Measurements from ENCODE around the gene ANLN.
"Not testable (repeated sequence)": the region's sequence is repeated elsewhere in the genome, so short reads cannot be mapped to it uniquely, and the experiment has no call there.

The ANLN gene

GRCh38 chr7:36368496-36368895 lies 21.2 kb upstream of the ANLN start:
- H3K27ac ChIP-seq, result no peak overlapping the region
- TF ChIP-seq CTCF (IDR thresholded peaks at IDR 0.05), result no peak
- H3K27me3 ChIP-seq, result peaks cover 25% of the 10 kb centered on the region
- H3K36me3 ChIP-seq, result no peaks in the 10 kb centered on the region
- H3K9me3 ChIP-seq, result no peaks in the 10 kb centered on the region
- peaks cover 11% of the 10 kb centered on the region in 2 experiments for H3K4me1 ChIP-seq (ENCODE audit: control insufficient read depth in 1 of 2, insufficient read depth in 1 of 2, low read depth in 1 of 2, low read length in 1 of 2)
- no peak overlapping the region for H3K4me3 ChIP-seq (ENCODE audit: low read depth in 1 of 2, low read length in 1 of 2)

GRCh38 chr7:36369171-36369570 lies 20.5 kb upstream of the ANLN start:
- Histone ChIP-seq H3K36me3 (no peaks in the 10 kb centered on the region), H3K27ac (no peak overlapping the region), H3K9me3 (no peaks in the 10 kb centered on the region), H3K27me3 (peaks cover 25% of the 10 kb centered on the region), H3K4me1 (ENCODE audit: control insufficient read depth in 1 of 2, insufficient read depth in 1 of 2, low read depth in 1 of 2, low read length in 1 of 2) (peaks cover 11% of the 10 kb centered on the region in 2 experiments), H3K4me3 (ENCODE audit: low read depth in 1 of 2, low read length in 1 of 2) (no peak overlapping the region)
- no peak for TF ChIP-seq CTCF (IDR thresholded peaks at IDR 0.05)

GRCh38 chr7:36370046-36370445 lies 19.6 kb upstream of the ANLN start:
- H3K27ac ChIP-seq, result no peak overlapping the region
- H3K9me3 ChIP-seq, result no peaks in the 10 kb centered on the region
- H3K4me3 ChIP-seq (ENCODE audit: low read depth in 1 of 2, low read length in 1 of 2), result no peak overlapping the region
- no peaks in the 10 kb centered on the region for H3K36me3 ChIP-seq
- peaks cover 11% of the 10 kb centered on the region in 2 experiments for H3K4me1 ChIP-seq (ENCODE audit: control insufficient read depth in 1 of 2, insufficient read depth in 1 of 2, low read depth in 1 of 2, low read length in 1 of 2)
- TF ChIP-seq CTCF (IDR thresholded peaks at IDR 0.05), result no peak
- H3K27me3 ChIP-seq, result peaks cover 19% of the 10 kb centered on the region

- TF ChIP-seq CTCF (IDR thresholded peaks at IDR 0.05), result no peak
- no peaks in the 10 kb centered on the region for H3K9me3 ChIP-seq
- no peak overlapping the region for H3K4me3 ChIP-seq (ENCODE audit: low read depth in 1 of 2, low read length in 1 of 2)
- H3K36me3 ChIP-seq, result no peaks in the 10 kb centered on the region
- no peaks in the 10 kb centered on the region for H3K27me3 ChIP-seq
- peaks cover 5 to 6% of the 10 kb centered on the region in 2 experiments for H3K4me1 ChIP-seq (ENCODE audit: control insufficient read depth in 1 of 2, insufficient read depth in 1 of 2, low read depth in 1 of 2, low read length in 1 of 2)
- no peak overlapping the region for H3K27ac ChIP-seq
Measured at GRCh38 chr7:36372156-36372555, 17.5 kb upstream of the ANLN start.

GRCh38 chr7:36378555-36378954 lies 11.1 kb upstream of the ANLN start:
- H3K4me1 ChIP-seq (ENCODE audit: control insufficient read depth in 1 of 2, insufficient read depth in 1 of 2, low read depth in 1 of 2, low read length in 1 of 2); H3K4me3 ChIP-seq (ENCODE audit: low read depth in 1 of 2, low read length in 1 of 2); H3K27ac ChIP-seq; H3K27me3 ChIP-seq; H3K36me3 ChIP-seq; H3K9me3 ChIP-seq: not testable (repeated sequence)

GRCh38 chr7:36379831-36380504 lies 9.7 kb upstream of the ANLN start:
- Histone ChIP-seq H3K27ac (no peak overlapping the region), H3K9me3 (no peaks in the 10 kb centered on the region), H3K4me1 (ENCODE audit: control insufficient read depth in 1 of 2, insufficient read depth in 1 of 2, low read depth in 1 of 2, low read length in 1 of 2) (no peaks in the 10 kb centered on the region), H3K4me3 (ENCODE audit: low read depth in 1 of 2, low read length in 1 of 2) (no peak overlapping the region), H3K27me3 (no peaks in the 10 kb centered on the region), H3K36me3 (no peaks in the 10 kb centered on the region)
- no peak for TF ChIP-seq CTCF (IDR thresholded peaks at IDR 0.05)
